ENCODE measurements around the gene NELFCD. TPM values are rescaled to one million over a fixed set of nuclear protein-coding genes. Genes with fewer than 3 reads are reported as not detected.

Gene NELFCD
- total RNA-seq, 4 donors from 2014 or later = 54.2 to 72.9 (median 56.8) TPM

DNA sequence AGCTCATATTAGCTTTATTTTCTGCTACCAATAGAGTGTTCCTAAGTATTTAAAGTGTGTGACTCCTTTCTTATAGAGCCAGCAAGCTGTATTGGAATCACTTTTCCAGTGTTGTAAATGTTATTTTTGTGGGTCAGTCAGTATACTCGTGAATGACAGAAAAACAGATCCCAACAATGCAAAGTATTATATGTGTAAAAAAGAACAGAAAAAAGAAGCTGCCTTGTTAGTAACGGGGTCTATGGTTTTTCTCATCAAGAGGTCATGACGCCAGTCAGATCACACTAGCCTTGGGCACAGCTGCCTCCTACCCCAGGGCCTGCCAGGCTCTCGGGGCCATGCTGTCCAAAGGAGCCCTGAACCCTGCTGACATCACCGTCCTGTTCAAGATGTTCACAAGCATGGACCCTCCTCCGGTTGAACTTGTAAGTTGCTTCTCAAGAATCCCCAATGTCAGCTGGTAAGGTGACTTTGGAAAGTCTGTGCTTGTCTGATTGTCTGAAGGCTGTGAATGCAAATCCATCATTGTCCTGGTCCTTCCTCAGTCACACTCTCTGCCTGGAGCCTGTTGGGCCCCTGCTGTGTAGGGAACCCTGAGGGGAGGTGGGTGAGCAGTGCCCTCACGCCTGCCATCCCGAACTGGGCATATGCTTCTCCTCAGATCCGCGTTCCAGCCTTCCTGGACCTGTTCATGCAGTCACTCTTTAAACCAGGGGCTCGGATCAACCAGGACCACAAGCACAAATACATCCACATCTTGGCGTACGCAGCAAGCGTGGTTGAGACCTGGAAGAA, 9.8 kb downstream of the NELFCD start:
- TF ChIP-seq EP300 (IDR thresholded peaks at IDR 0.05) (no peak), CTCF (IDR thresholded peaks at IDR 0.05) (no peak), POLR2A (IDR thresholded peaks at IDR 0.05) (no peak)
- peak in 1 of 2 donors; percentile 5 for DNase-seq (ENCODE audit: low spot score in 2 of 2)
- Histone ChIP-seq H3K4me3 (no peak overlapping the region), H3K9me3 (no peaks in the 10 kb centered on the region), H3K36me3 (peaks cover 0 to 98% (median 48%) of the 10 kb centered on the region in 3 donors), H3K4me1 (no peaks in the 10 kb centered on the region), H3K27me3 (no peaks in the 10 kb centered on the region), H3K27ac (no peak overlapping the region)
- 78 to 82% methylated on average over 14 of the region's 14 CpGs for WGBS, 2 donors

- 64 to 75% methylated on average over 9 of the region's 9 CpGs for WGBS, 2 donors
- no peak for DNase-seq (ENCODE audit: low spot score in 2 of 2)
- peaks cover 2 to 100% (median 55%) of the 10 kb centered on the region in 3 donors for H3K36me3 ChIP-seq
Measured at GRCh38 chr20:58991715-58992114, 10.7 kb downstream of the NELFCD start.

GRCh38 chr20:58992911-58993310, 11.9 kb downstream of the NELFCD start:
- Histone ChIP-seq H3K9me3 (no peaks in the 10 kb centered on the region), H3K4me3 (no peak overlapping the region), H3K27ac (no peak overlapping the region), H3K27me3 (no peaks in the 10 kb centered on the region), H3K4me1 (no peaks in the 10 kb centered on the region), H3K36me3 (peaks cover 2 to 100% (median 58%) of the 10 kb centered on the region in 3 donors)
- TF ChIP-seq CTCF (IDR thresholded peaks at IDR 0.05) (no peak), EP300 (IDR thresholded peaks at IDR 0.05) (no peak), POLR2A (IDR thresholded peaks at IDR 0.05) (no peak)
- DNase-seq (ENCODE audit: low spot score in 2 of 2) = no peak
- WGBS, 2 donors = 78 to 83% methylated on average over 3 of the region's 3 CpGs

More at GRCh38 chr20:58991715-58992114, 10.7 kb downstream of the NELFCD start:
- TF ChIP-seq POLR2A (IDR thresholded peaks at IDR 0.05) = no peak
- no peak for TF ChIP-seq EP300 (IDR thresholded peaks at IDR 0.05)
- no peak for TF ChIP-seq CTCF (IDR thresholded peaks at IDR 0.05)
- Histone ChIP-seq H3K27me3 (no peaks in the 10 kb centered on the region), H3K4me1 (no peaks in the 10 kb centered on the region), H3K9me3 (no peaks in the 10 kb centered on the region), H3K4me3 (no peak overlapping the region), H3K27ac (no peak overlapping the region)

DNA sequence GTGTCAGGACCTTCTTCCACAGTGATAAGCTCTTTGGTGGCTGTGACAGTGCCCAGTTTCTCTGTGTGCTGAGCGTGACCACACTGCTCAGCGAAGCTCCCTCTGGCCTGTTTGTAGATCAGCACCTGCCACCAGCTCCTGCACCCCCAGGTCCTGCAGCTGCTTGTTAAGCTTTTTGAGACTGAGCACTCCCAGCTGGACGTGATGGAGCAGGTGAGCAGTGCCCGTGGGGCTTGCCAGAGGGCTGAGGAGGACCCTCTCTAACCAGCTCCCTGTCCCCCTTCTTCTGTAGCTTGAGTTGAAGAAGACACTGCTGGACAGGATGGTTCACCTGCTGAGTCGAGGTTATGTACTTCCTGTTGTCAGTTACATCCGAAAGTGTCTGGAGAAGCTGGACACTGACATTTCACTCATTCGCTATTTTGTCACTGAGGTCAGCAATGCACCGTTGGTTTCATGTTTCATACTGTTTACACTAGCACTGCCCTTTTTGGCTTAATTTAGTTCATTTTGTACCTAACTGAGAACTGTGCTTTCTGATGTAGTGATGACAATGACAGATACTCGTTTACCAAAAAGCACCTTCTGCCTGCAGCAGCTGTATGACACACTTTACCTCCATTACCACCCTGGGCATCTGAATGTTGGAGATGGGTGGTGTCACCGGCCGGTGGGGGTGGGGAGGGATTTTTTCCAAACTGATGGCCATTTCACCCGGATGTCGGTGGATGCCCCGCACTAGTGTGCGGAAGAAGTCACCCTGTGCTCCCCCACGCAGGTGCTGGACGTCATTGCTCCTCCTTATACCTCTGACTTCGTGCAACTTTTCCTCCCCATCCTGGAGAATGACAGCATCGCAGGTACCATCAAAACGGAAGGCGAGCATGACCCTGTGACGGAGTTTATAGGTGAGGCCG, 12.5 kb downstream of the NELFCD start:
- Histone ChIP-seq H3K4me3 (no peak overlapping the region), H3K27ac (no peak overlapping the region), H3K36me3 (peaks cover 2 to 100% (median 51%) of the 10 kb centered on the region in 3 donors), H3K27me3 (no peaks in the 10 kb centered on the region), H3K9me3 (no peaks in the 10 kb centered on the region), H3K4me1 (no peaks in the 10 kb centered on the region)
- peak in 1 of 2 donors; percentile 11 for DNase-seq (ENCODE audit: low spot score in 2 of 2)
- WGBS, 2 donors = 85 to 90% methylated on average over 23 of the region's 23 CpGs
- TF ChIP-seq CTCF (IDR thresholded peaks at IDR 0.05) (no peak), POLR2A (IDR thresholded peaks at IDR 0.05) (no peak), EP300 (IDR thresholded peaks at IDR 0.05) (no peak)

All from tibial nerve (tissue), 4 donors.